Right atrium auricular region (tissue), 2 donors: ENCODE data around the gene VSTM2B. TPM values are rescaled to one million over a fixed set of nuclear protein-coding genes. Genes with fewer than 3 reads are reported as not detected.

Experiments
- DNase-seq: peaks from one replicate; pipeline ENCODE4 v3.0.0-alpha.2; 2019; ENCODE audit warnings: low spot score
- H3K27ac ChIP-seq, 2 donors: fragments of 200-600 bp; sonication (generic); 1 replicate in 1 of 2; 2 replicates in 1 of 2; pipeline ENCODE4 v1.5.1; 2016 to 2019
- H3K27me3 ChIP-seq, 2 donors: fragments of 200-600 bp; sonication (generic); one replicate each; pipeline versions ENCODE4 v1.5.1 to v1.6.0; 2017 to 2019
- H3K36me3 ChIP-seq: fragments of 200-600 bp; sonication (generic); one replicate; pipeline ENCODE4 v1.5.1; 2016
- H3K4me1 ChIP-seq, 2 donors: fragments of 200-600 bp; sonication (generic); one replicate each; pipeline versions ENCODE4 v1.5.1 to v1.6.0; 2017 to 2019
- H3K4me3 ChIP-seq, 2 donors: fragments of 200-600 bp; sonication (generic); 1 replicate in 1 of 2; 2 replicates in 1 of 2; pipeline ENCODE4 v1.5.1; 2017 to 2019; ENCODE audit warnings: mild to moderate bottlenecking in 1 of 2, moderate library complexity in 1 of 2
- H3K9me3 ChIP-seq, 2 donors: fragments of 200-600 bp; sonication (generic); one replicate each; pipeline ENCODE4 v1.5.1; 2019
- CTCF ChIP-seq, 2 donors: fragments of 200-600 bp; sonication (generic); IDR thresholded peaks; one replicate each; pipeline ENCODE4 v1.5.1; 2019; ENCODE audit warnings: antibody characterized with exemption in 2 of 2
- total RNA-seq, 2 donors: library from RNA; depleted of rRNA; stranded (reverse); fragments of >200 nt; gene quantifications; one replicate each; pipeline ENCODE4 v1.1.0, GENCODE V29; 2016

Gene VSTM2B
- total RNA-seq, 2 donors from 2014 or later: not detected

- no peak overlapping the region for H3K4me3 ChIP-seq
- no peak for DNase-seq
- H3K9me3 ChIP-seq: no peaks in the 10 kb centered on the region
- no peak for TF ChIP-seq CTCF (IDR thresholded peaks at IDR 0.05)
- peaks cover 62% of the 10 kb centered on the region for H3K36me3 ChIP-seq
- H3K4me1 ChIP-seq: peaks cover 0 to 7% of the 10 kb centered on the region in 2 donors
- no peaks in the 10 kb centered on the region for H3K27me3 ChIP-seq
- H3K27ac ChIP-seq: no peak overlapping the region
These were observed 87.2 kb downstream of the VSTM2B start for GRCh38 chr19:29612801-29613595.

- DNase-seq: no peak
- Histone ChIP-seq H3K4me1 (peaks cover 0 to 7% of the 10 kb centered on the region in 2 donors), H3K27ac (no peak overlapping the region), H3K4me3 (no peak overlapping the region), H3K27me3 (no peaks in the 10 kb centered on the region), H3K36me3 (peaks cover 57% of the 10 kb centered on the region), H3K9me3 (no peaks in the 10 kb centered on the region)
- no peak for TF ChIP-seq CTCF (IDR thresholded peaks at IDR 0.05)
These were observed 88.3 kb downstream of the VSTM2B start for GRCh38 chr19:29614046-29614445.

Other genes starting within 250 kb of the VSTM2B start
- gene POP4, start 80.3 kb downstream of the VSTM2B start, total RNA-seq: 10 to 100 TPM; 36.3 to 40.8 TPM
- 10 to 100 TPM; 32.4 to 86.3 TPM for gene PLEKHF1, start 139.5 kb downstream of the VSTM2B start, total RNA-seq
- gene C19orf12, start 189.3 kb downstream of the VSTM2B start, total RNA-seq: 10 to 100 TPM; 47.9 to 61.4 TPM